Measurements from ENCODE around the gene ALG9. TPM values are rescaled to one million over a fixed set of nuclear protein-coding genes. Genes with fewer than 3 reads are reported as not detected.

ALG9 gene
- total RNA-seq, 1 experiment from 2014 or later: 23.7 TPM

DNA sequence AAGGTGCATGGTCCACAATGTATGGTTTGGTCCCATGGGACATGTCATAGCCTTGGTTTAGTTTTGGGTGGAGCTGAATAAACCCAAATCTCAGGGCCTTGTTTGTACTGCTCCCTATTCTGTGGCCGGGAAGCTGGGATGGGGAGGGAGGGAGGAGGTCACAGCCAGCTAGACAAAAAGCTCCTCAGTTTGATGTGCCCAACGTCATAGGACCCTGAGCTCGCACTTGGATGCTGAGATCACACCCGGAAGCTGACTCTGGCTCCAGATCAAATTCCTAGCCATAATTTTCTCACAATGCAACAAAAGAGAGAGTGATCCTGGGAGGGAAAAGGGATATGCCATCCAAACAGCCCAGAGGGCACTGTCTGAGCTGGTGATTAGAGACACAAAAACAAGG, 42.6 kb upstream of the ALG9 start:
- no TSS peak for BruUV-seq (replicated peaks)
- ChIA-PET CTCF (no interaction called here), POLR2A (no interaction called here), RAD21 (ENCODE audit: low non-redundant PET in 1 of 2, low total read pairs in 2 of 2, uncharacterized antibody in 2 of 2, unreplicated experiment in 2 of 2) (no interaction called here)
- intact Hi-C loops (cut with micrococcal nuclease): no loop called here
- Histone ChIP-seq H3K27ac (ENCODE audit: low read depth, low read length) (no peak overlapping the region), H4K20me1 (ENCODE audit: insufficient read depth) (no peaks in the 10 kb centered on the region), H3K79me2 (ENCODE audit: insufficient read depth, low read length) (no peaks in the 10 kb centered on the region), H3K4me1 (ENCODE audit: control insufficient read depth in 1 of 2, insufficient read depth in 2 of 2, low read length in 2 of 2) (peaks cover 5 to 10% of the 10 kb centered on the region in 2 experiments; a peak in 3 of 4 replicates), H3K9ac (ENCODE audit: low read length) (no peak overlapping the region), H3K36me3 (ENCODE audit: control insufficient read depth in 1 of 2, insufficient read depth in 2 of 2, low read length in 2 of 2) (no peaks in the 10 kb centered on the region), H2AFZ (ENCODE audit: low read depth, low read length, poor library complexity, severe bottlenecking) (no peak overlapping the region), H3K9me3 (ENCODE audit: control insufficient read depth in 1 of 2, insufficient read depth in 1 of 2, low read depth in 1 of 2, low read length in 2 of 2) (no peaks in the 10 kb centered on the region), H3K27me3 (ENCODE audit: insufficient read depth, low read length) (peaks cover 12% of the 10 kb centered on the region; the same call in 1 of the 2 replicates), H3K4me3 (replicated peaks in 1 of 2; ENCODE audit: low read depth in 1 of 2, low read length in 2 of 2) (no peak overlapping the region), H3K4me2 (ENCODE audit: low read length) (no peak overlapping the region), H3K9me2 (ENCODE audit: insufficient read depth) (no peaks in the 10 kb centered on the region)
- no peak for ATAC-seq
- DNase-seq (ENCODE audit: low read depth, low spot score): no peak
- TF ChIP-seq ZNF274 (IDR thresholded peaks at IDR 0.05; ENCODE audit: low read depth, low read length): no peak
- no peak for TF ChIP-seq CEBPB (IDR thresholded peaks at IDR 0.05; ENCODE audit: low read depth)
- no peak for TF ChIP-seq TCF7L2 (IDR thresholded peaks at IDR 0.05; ENCODE audit: borderline replicate concordance, extremely low read depth, insufficient read depth, insufficient read length)
- TF ChIP-seq, protein P1, sequence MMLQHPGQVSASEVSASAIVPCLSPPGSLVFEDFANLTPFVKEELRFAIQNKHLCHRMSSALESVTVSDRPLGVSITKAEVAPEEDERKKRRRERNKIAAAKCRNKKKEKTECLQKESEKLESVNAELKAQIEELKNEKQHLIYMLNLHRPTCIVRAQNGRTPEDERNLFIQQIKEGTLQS (IDR thresholded peaks at IDR 0.05): no peak
- TF ChIP-seq, protein P2, sequence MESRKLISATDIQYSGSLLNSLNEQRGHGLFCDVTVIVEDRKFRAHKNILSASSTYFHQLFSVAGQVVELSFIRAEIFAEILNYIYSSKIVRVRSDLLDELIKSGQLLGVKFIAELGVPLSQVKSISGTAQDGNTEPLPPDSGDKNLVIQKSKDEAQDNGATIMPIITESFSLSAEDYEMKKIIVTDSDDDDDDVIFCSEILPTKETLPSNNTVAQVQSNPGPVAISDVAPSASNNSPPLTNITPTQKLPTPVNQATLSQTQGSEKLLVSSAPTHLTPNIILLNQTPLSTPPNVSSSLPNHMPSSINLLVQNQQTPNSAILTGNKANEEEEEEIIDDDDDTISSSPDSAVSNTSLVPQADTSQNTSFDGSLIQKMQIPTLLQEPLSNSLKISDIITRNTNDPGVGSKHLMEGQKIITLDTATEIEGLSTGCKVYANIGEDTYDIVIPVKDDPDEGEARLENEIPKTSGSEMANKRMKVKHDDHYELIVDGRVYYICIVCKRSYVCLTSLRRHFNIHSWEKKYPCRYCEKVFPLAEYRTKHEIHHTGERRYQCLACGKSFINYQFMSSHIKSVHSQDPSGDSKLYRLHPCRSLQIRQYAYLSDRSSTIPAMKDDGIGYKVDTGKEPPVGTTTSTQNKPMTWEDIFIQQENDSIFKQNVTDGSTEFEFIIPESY (IDR thresholded peaks at IDR 0.05; ENCODE audit: extremely low read depth, insufficient replicate concordance, low read length): no peak
- no peak for TF ChIP-seq POLR2A (IDR thresholded peaks at IDR 0.05; ENCODE audit: borderline replicate concordance, extremely low read depth, insufficient read depth, insufficient read length)
- TF ChIP-seq SP1 (IDR thresholded peaks at IDR 0.05; ENCODE audit: low read depth): no peak
- TF ChIP-seq EZH2phosphoT487 (IDR thresholded peaks at IDR 0.05; ENCODE audit: borderline replicate concordance): no peak
- no peak for TF ChIP-seq YY1 (IDR thresholded peaks at IDR 0.05; ENCODE audit: extremely low read depth, insufficient replicate concordance, low read depth, low read length)
- no peak for TF ChIP-seq ZFX (IDR thresholded peaks at IDR 0.05)
- TF ChIP-seq, protein P3, sequence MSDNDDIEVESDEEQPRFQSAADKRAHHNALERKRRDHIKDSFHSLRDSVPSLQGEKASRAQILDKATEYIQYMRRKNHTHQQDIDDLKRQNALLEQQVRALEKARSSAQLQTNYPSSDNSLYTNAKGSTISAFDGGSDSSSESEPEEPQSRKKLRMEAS (IDR thresholded peaks at IDR 0.05): no peak
- no peak for TF ChIP-seq JUND (IDR thresholded peaks at IDR 0.05)
- TF ChIP-seq RAD21 (IDR thresholded peaks at IDR 0.05; ENCODE audit: low read depth): no peak
- TF ChIP-seq FOSL1 (IDR thresholded peaks at IDR 0.05; ENCODE audit: low read depth): no peak
- TF ChIP-seq, protein P4, sequence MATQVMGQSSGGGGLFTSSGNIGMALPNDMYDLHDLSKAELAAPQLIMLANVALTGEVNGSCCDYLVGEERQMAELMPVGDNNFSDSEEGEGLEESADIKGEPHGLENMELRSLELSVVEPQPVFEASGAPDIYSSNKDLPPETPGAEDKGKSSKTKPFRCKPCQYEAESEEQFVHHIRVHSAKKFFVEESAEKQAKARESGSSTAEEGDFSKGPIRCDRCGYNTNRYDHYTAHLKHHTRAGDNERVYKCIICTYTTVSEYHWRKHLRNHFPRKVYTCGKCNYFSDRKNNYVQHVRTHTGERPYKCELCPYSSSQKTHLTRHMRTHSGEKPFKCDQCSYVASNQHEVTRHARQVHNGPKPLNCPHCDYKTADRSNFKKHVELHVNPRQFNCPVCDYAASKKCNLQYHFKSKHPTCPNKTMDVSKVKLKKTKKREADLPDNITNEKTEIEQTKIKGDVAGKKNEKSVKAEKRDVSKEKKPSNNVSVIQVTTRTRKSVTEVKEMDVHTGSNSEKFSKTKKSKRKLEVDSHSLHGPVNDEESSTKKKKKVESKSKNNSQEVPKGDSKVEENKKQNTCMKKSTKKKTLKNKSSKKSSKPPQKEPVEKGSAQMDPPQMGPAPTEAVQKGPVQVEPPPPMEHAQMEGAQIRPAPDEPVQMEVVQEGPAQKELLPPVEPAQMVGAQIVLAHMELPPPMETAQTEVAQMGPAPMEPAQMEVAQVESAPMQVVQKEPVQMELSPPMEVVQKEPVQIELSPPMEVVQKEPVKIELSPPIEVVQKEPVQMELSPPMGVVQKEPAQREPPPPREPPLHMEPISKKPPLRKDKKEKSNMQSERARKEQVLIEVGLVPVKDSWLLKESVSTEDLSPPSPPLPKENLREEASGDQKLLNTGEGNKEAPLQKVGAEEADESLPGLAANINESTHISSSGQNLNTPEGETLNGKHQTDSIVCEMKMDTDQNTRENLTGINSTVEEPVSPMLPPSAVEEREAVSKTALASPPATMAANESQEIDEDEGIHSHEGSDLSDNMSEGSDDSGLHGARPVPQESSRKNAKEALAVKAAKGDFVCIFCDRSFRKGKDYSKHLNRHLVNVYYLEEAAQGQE (IDR thresholded peaks at IDR 0.05; ENCODE audit: low read depth): no peak

All from HCT116 (cell line).